Ectodermal cell (in vitro differentiated cells): ENCODE measurements around the gene CHERP. TPM values are rescaled to one million over a fixed set of nuclear protein-coding genes. Genes with fewer than 3 reads are reported as not detected.

Source experiments
- H3K27ac ChIP-seq: 2 replicates; pipeline ENCODE4 v1.7.0; 2013; ENCODE audit warnings: mild to moderate bottlenecking, low read depth, low read length; ENCODE audit not compliant: insufficient read depth, poor library complexity, severe bottlenecking
- H3K27me3 ChIP-seq: 2 replicates; pipeline ENCODE4 v1.7.0; 2013; ENCODE audit warnings: mild to moderate bottlenecking, low read length; ENCODE audit not compliant: insufficient read depth, control insufficient read depth, poor library complexity, severe bottlenecking
- H3K36me3 ChIP-seq: one replicate; pipeline ENCODE4 v1.7.0; 2013; ENCODE audit warnings: low read length; ENCODE audit not compliant: control insufficient read depth, insufficient read depth
- H3K4me1 ChIP-seq: one replicate; pipeline ENCODE4 v1.7.0; 2013; ENCODE audit warnings: low read length; ENCODE audit not compliant: control insufficient read depth, insufficient read depth
- H3K4me3 ChIP-seq: 2 replicates; pipeline ENCODE4 v1.7.0; 2013; ENCODE audit warnings: low read depth, low read length, control low read depth; ENCODE audit not compliant: insufficient read depth
- H3K9me3 ChIP-seq: 2 replicates; pipeline ENCODE4 v1.7.0; 2013; ENCODE audit warnings: mild to moderate bottlenecking, low read length, moderate library complexity; ENCODE audit not compliant: control insufficient read depth
- WGBS, 2 experiments: methylation state at CpG; one replicate each; pipeline ENCODE4 v1.1.7; 2013; ENCODE audit warnings: missing lambda C conversion rate in 2 of 2; 5-methylcytosine and 5-hydroxymethylcytosine counted together
- polyA plus RNA-seq, 4 experiments: library from polyadenylated mRNA; stranded (reverse); fragments of 50-300 nt; gene quantifications; one replicate each; pipeline ENCODE4 v1.2.3, GENCODE V29; 2013

CHERP gene, protein sequence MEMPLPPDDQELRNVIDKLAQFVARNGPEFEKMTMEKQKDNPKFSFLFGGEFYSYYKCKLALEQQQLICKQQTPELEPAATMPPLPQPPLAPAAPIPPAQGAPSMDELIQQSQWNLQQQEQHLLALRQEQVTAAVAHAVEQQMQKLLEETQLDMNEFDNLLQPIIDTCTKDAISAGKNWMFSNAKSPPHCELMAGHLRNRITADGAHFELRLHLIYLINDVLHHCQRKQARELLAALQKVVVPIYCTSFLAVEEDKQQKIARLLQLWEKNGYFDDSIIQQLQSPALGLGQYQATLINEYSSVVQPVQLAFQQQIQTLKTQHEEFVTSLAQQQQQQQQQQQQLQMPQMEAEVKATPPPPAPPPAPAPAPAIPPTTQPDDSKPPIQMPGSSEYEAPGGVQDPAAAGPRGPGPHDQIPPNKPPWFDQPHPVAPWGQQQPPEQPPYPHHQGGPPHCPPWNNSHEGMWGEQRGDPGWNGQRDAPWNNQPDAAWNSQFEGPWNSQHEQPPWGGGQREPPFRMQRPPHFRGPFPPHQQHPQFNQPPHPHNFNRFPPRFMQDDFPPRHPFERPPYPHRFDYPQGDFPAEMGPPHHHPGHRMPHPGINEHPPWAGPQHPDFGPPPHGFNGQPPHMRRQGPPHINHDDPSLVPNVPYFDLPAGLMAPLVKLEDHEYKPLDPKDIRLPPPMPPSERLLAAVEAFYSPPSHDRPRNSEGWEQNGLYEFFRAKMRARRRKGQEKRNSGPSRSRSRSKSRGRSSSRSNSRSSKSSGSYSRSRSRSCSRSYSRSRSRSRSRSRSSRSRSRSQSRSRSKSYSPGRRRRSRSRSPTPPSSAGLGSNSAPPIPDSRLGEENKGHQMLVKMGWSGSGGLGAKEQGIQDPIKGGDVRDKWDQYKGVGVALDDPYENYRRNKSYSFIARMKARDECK
- polyA plus RNA-seq (2013, experiment 1 of 4): 72.1 TPM
- polyA plus RNA-seq (2013, experiment 2 of 4): 68.5 TPM
- polyA plus RNA-seq (2013, experiment 3 of 4): 53.3 TPM
- 57.2 TPM for polyA plus RNA-seq (2013, experiment 4 of 4)

DNA sequence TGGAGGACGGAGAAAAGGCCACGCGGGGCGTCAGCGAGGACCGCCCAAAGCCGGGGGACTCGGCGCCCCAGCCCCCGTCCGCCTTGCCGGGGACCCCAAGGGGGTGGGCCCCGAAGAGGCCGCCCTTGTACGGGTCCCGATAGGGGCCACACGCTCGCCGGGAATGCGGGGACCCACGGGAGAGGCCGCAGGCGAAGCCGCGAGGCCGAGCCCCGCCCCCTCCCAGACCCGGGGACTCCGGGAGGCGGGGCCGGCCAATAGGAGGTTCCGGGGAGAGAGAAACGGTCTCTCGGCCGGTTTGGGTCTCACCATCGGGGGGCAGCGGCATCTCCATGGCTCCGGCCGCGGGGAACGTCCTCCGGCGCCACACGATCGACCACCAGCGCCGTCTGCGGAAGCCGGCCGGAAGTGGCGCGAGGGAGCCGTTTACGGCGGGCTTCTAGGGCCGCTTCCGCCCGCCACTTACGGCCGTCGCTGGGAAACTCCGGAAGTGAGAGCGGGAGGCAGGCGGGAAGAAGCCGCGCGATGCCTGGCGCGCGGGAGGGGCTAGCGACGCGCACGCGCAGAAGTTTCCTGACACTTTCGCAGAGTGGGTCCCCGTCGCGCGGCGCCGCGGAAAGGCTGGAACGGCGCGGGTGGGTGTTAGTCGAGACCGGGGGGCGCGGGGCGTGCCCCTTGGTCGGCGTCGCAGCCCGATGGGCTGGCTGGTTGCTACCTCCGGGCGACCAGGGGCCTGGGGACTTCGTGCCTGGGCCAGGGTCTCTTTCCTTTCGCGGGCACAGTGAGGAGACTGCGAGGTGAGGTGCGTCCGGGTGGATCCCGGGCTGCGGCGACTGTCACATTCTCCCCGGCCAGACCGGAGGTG lies at the start of gene CHERP:
CHERP (minus strand) TSS at position 393 of the 865 bp plus-strand sequence; CDS start at position 334, 59 bp downstream.
- H3K27me3 ChIP-seq: no peaks in the 10 kb centered on the region
- peaks cover 6% of the 10 kb centered on the region for H3K36me3 ChIP-seq
- H3K4me3 ChIP-seq: peak within 1 kb of the TSS; percentile 100
- 0% methylated on average over 108 of the region's 108 CpGs for WGBS, 2 experiments
- no peaks in the 10 kb centered on the region for H3K9me3 ChIP-seq
- peak within 1 kb of the TSS; percentile 56 for H3K27ac ChIP-seq
- H3K4me1 ChIP-seq: peaks cover 9% of the 10 kb centered on the region

DNA sequence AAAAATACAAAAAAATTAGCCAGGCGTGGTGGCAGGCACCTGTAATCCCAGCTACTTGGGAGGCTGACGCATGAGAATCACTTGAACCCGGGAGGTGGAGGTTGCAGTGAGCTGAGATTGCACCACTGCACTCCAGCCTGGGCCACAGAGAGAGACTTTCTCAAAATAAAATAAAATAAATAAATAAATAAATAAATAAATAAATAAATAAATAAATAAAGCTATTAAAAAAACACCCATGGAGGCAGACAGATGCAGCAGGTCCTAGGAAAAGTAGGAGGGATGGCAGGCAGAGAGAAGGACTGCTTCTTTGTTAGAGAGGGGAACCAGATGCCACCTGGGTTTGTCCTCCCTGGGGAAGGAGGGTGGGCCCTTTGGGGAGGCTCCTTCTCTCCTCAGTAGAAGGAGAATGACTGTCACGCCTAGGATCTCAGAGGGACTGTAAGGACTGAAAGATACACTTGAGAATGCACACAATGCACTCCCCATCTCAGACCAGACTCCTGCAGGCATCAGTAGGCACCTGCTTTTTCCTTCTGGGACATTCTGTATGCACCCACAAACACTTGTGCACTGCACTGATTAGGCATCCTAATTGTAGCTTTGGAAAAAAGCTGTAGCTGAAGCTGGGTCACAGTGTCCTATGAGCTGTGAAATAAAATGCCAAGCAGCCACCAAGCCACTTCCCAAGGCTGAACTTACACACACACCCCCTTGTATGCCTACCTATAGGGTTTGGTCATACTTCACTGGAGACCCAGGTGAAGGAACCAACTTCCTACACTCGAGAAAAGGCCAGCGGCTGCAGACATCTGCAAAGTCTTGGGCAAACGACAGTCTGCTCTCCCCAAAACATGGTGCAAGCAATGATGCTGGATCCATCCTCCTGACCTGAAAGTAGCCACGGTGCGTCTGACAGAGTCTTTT lies 48.9 kb upstream of the CHERP start:
- no peak overlapping the region for H3K27ac ChIP-seq
- peaks cover 27% of the 10 kb centered on the region for H3K4me1 ChIP-seq
- WGBS, 2 experiments: 91% methylated on average over 9 of the region's 9 CpGs

DNA sequence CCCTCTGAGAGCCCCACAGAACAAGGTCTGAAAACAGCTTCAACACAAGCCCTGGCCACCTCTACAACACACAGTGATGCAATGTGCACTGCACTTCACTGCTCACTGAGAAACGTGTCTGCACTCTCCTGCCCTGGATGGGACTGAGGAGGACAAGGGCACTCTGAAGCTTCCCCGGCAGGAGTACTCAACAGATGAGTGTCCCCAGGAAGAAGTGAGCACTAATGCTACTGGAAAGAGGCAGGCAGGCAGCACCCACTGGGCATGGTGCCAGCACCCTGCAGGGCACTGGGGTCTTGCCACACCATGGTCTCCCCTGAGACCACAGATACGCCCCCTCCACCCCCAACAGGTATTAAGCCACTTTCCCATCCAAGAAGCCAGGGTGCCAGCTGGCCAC lies 47.7 kb upstream of the CHERP start:
- no peak overlapping the region for H3K27ac ChIP-seq
- WGBS, 2 experiments: 88 to 92% methylated on average over 3 of the region's 3 CpGs
- H3K27me3 ChIP-seq: no peaks in the 10 kb centered on the region
- H3K9me3 ChIP-seq: no peaks in the 10 kb centered on the region
- H3K4me1 ChIP-seq: peaks cover 35% of the 10 kb centered on the region
- H3K36me3 ChIP-seq: no peaks in the 10 kb centered on the region
- H3K4me3 ChIP-seq: no peak overlapping the region

More for the DNA sequence above, 48.9 kb upstream of the CHERP start:
- no peak overlapping the region for H3K4me3 ChIP-seq
- no peaks in the 10 kb centered on the region for H3K36me3 ChIP-seq
- H3K9me3 ChIP-seq: no peaks in the 10 kb centered on the region
- no peaks in the 10 kb centered on the region for H3K27me3 ChIP-seq

DNA sequence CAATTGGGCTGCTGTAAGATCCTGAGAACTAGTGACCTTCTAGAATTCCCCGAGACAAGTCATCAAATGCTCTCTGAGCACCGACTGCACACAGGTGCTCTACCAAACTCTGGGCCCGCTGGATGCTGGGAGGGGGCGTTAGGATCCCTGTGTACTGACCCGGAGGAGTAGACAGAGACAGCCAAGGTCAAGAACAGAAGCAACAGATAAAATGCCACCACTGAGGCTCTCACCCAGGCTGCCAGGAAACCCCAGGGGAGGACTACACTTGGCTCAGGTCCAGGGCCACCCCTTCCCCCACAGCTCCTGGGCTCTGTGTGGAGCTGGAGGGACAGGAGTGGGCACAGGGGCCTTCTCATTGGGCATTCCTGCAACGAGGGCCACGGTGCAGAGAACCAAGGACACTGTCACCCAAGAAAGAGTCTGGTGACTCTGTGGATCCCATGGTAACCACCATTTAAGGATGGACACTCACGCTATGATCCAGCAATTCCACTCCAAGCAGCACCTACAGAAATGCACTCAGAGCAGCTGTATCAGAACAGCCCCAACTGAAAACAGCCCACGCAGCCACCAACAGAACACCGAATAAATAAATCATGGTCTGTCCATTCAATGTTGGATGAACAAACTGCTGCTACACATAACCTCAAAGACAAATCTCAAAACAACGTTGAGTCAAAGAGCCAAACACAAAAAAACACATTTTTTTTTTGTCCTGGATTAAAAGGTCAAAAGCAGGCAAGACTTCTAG lies 46.8 kb upstream of the CHERP start:
- H3K4me3 ChIP-seq: no peak overlapping the region
- peaks cover 43% of the 10 kb centered on the region for H3K4me1 ChIP-seq
- H3K27me3 ChIP-seq: no peaks in the 10 kb centered on the region
- H3K27ac ChIP-seq: no peak overlapping the region
- H3K36me3 ChIP-seq: no peaks in the 10 kb centered on the region
- 92 to 94% methylated on average over 11 of the region's 11 CpGs for WGBS, 2 experiments
- no peaks in the 10 kb centered on the region for H3K9me3 ChIP-seq

DNA sequence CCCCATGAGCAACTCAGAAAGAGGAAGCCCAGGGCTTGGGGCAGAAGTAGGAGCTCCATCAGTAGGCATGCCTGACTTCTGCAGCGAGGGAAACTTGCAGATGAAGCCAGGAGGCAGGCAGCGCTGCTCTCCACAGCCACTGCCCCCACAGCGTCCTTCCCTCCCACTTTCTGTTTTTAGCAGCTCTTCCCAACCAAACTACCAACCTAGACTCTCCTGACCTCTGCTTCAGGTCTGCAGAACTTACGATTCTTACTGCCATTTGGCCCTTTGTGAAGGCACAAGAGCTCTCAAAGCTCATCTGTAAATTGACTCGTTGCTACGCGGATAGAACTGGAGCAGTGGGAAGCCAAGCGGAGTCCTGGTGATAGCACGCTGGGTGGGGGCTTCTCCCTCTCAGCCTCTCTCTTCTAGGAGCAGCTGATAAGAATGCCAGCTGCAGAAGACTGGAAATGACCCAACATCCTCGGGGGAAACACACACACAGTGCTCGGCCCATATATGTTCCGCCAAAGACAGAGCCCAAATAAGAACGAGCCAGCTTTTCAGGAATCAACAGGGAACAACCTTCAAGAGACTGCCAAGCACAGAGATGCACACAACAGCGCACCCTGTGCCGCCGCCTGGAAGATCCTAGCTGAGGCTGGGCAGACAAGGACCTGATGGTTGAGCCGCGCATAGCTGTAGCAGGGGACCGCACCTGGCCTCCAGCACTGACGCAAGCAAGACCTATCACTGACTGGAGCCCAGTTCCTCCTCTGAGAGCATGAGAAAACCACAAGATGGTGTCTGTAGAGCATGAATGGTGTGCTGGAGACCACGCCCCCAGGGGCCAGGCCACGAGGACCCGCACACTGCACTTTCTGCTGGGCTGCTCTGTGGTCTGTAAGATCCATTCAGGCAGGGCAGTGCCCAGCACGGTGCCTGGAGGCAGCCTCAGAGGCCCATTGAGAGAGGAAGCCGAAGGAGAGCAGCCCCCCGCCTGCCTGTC lies 45.9 kb upstream of the CHERP start:
- no peak overlapping the region for H3K4me3 ChIP-seq
- H3K27ac ChIP-seq: no peak overlapping the region
- 79 to 80% methylated on average over 26 of the region's 26 CpGs for WGBS, 2 experiments

DNA sequence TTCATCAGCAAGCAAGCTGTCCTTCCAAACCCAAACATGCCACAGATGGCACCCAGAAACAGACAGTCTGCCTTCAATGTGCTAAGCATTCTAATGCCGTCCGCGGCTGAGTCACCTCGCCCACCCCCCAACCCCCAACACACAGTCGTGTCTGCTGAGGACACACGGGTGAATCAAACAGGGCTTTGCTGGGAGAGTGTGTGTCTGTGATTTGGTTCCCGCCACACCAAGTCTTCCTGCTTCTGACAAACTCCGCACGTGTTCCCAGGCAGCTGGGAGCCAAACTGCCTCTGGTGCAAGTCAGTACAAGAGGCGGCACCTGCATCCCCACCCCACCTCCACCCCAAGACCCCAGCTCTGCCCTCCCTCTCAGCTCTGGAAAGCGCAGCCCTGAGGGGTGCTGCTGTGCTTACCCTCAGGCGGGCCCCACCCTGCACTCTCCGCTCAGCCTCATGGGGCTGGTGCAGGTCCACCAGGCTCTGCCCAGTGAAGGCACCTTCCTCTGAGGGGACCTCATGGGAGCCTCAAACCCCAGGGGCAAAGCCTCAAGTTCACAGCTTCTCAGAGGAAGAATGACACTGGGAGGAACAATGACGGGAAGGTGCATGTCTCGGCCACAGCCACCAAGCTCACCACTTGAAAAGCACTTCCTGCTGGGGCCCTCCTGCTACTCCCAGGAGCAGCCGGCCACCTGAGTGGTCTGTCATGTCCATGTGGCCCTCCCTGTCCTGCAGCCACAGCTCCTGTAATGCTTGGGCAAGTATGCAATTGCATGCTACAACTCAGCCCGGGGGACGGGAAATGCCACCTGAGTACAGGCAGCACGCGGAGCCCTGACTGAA lies 45.0 kb upstream of the CHERP start:
- no peaks in the 10 kb centered on the region for H3K9me3 ChIP-seq
- no peaks in the 10 kb centered on the region for H3K27me3 ChIP-seq
- no peaks in the 10 kb centered on the region for H3K36me3 ChIP-seq
- H3K27ac ChIP-seq: no peak overlapping the region
- 68 to 71% methylated on average over 20 of the region's 20 CpGs for WGBS, 2 experiments
- H3K4me1 ChIP-seq: peaks cover 42% of the 10 kb centered on the region
- no peak overlapping the region for H3K4me3 ChIP-seq

More for the DNA sequence above, 45.9 kb upstream of the CHERP start:
- no peaks in the 10 kb centered on the region for H3K9me3 ChIP-seq
- H3K27me3 ChIP-seq: no peaks in the 10 kb centered on the region
- no peaks in the 10 kb centered on the region for H3K36me3 ChIP-seq
- peaks cover 47% of the 10 kb centered on the region for H3K4me1 ChIP-seq

DNA sequence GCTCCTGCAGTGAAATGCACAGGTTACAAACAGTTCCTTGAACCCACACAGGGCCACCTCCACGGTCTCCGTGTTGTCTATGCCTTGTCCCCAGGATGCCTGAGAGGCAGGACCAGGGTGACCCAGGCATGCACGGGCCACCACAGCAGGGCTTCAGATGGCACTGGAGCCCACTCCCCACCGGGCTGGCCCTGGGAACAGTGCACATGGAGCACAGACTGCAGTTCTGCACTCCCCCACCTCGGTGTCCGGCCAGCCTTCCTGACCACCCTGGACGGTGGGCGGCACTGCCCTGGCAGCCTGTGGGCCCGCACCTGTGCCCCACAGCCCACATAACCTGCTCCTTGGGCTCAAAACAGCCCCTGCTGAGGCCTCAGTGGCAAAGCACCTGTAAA lies 44.2 kb upstream of the CHERP start:
- H3K9me3 ChIP-seq: no peaks in the 10 kb centered on the region
- H3K4me1 ChIP-seq: peaks cover 35% of the 10 kb centered on the region
- H3K36me3 ChIP-seq: no peaks in the 10 kb centered on the region
- no peak overlapping the region for H3K4me3 ChIP-seq
- 95 to 96% methylated on average over 9 of the region's 9 CpGs for WGBS, 2 experiments
- no peak overlapping the region for H3K27ac ChIP-seq
- no peaks in the 10 kb centered on the region for H3K27me3 ChIP-seq
